Gastroesophageal sphincter (tissue), 3 donors: ENCODE results near the gene CDH4.

Experiments used
- CTCF ChIP-seq, 4 experiments: fragments of 200-600 bp in 2 of 4; fragments of 450-650 bp in 2 of 4; sonication (generic) in 1 of 4; IDR thresholded peaks; one replicate each; pipeline ENCODE4 v1.5.1; 2017 to 2019; ENCODE audit warnings: antibody characterized with exemption in 4 of 4, mild to moderate bottlenecking in 2 of 4, moderate library complexity in 2 of 4
- EP300 ChIP-seq: sonication (generic); formaldehyde crosslinking; IDR thresholded peaks from one replicate; pipeline ENCODE4 v1.6.1; 2017; ENCODE audit warnings: antibody characterized with exemption, mild to moderate bottlenecking
- POLR2A ChIP-seq, 2 donors: fragments of 450-650 bp; IDR thresholded peaks; one replicate each; pipeline ENCODE4 v1.6.1; 2017; ENCODE audit warnings: antibody characterized with exemption in 2 of 2, mild to moderate bottlenecking in 2 of 2, moderate library complexity in 1 of 2
- POLR2AphosphoS5 ChIP-seq: sonication (generic); formaldehyde crosslinking; IDR thresholded peaks from one replicate; pipeline ENCODE4 v1.6.1; 2017; ENCODE audit warnings: antibody characterized with exemption

GRCh38 chr20:61298661-61299060 is 46.6 kb downstream of the CDH4 start:
- TF ChIP-seq CTCF (IDR thresholded peaks at IDR 0.05) = no peak
- no peak for TF ChIP-seq POLR2A (IDR thresholded peaks at IDR 0.05)
- TF ChIP-seq POLR2AphosphoS5 = no peak
- no peak for TF ChIP-seq EP300
